Suprapubic skin (tissue), 3 donors: ENCODE results near the gene PNPLA2.

Experiments
- CTCF ChIP-seq, 2 donors: fragments of 200-600 bp in 1 of 2; fragments of 450-650 bp in 1 of 2; sonication (generic) in 1 of 2; IDR thresholded peaks; one replicate each; pipeline ENCODE4 v1.5.1; 2016 to 2019; ENCODE audit warnings: antibody characterized with exemption in 2 of 2, mild to moderate bottlenecking in 1 of 2, moderate library complexity in 1 of 2
- EP300 ChIP-seq: sonication (generic); formaldehyde crosslinking; IDR thresholded peaks from one replicate; pipeline ENCODE4 v1.6.1; 2017; ENCODE audit warnings: antibody characterized with exemption
- POLR2A ChIP-seq, 2 donors: fragments of 450-650 bp; IDR thresholded peaks; one replicate each; pipeline ENCODE4 v1.6.1; 2017; ENCODE audit warnings: antibody characterized with exemption in 2 of 2, mild to moderate bottlenecking in 2 of 2, moderate library complexity in 2 of 2

DNA sequence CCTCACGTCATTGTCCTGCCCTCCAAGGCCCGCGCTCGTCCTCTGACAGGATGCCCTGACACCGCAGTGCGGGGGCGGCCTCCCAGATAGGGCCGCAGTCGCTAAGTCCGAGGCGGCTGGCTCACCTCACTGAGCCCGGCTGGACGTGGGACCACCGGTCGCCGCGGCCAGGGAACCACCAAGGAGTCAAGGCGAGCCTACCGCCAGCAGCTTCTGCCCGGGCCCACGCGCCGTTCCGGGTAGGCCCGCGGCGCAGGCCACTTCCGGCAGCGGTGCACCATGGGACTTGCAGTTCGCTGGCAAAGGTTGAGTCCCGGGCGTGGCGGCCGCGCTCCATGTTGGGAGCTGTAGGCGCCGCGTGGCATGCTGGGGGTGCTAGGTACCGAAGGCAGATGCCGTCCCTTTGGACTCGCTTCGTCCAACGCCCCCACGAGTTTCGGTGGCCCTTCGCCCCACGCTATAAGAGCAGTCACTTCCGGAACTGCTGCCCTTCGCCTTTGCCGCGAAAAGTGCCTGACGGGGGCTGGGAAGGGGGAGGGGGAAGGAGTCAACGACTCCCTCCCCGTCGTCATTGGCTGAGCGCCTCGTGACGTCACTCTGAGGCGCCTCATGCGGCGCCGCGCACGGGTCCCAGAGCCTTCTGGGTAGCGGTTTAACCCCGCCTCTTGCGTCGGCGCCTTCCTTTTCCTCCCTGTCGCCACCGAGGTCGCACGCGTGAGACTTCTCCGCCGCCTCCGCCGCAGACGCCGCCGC is 9.3 kb upstream of the PNPLA2 start, which contains the start of gene RPLP2:
- TF ChIP-seq CTCF (IDR thresholded peaks at IDR 0.05) (no peak), EP300 (no peak), POLR2A (IDR thresholded peaks at IDR 0.05) (peak; percentile 73 to 92)
